DMS153 treated with DMSO at 0.1 percent for 48 hours (cell line): Measurements from ENCODE around the gene ASXL1.

Experiments used
- DNase-seq: peaks from one replicate; lab custom pipeline; 2025; ENCODE audit not compliant: unreplicated experiment; lab: John Stamatoyannopoulos, UW

The ASXL1 gene

DNA sequence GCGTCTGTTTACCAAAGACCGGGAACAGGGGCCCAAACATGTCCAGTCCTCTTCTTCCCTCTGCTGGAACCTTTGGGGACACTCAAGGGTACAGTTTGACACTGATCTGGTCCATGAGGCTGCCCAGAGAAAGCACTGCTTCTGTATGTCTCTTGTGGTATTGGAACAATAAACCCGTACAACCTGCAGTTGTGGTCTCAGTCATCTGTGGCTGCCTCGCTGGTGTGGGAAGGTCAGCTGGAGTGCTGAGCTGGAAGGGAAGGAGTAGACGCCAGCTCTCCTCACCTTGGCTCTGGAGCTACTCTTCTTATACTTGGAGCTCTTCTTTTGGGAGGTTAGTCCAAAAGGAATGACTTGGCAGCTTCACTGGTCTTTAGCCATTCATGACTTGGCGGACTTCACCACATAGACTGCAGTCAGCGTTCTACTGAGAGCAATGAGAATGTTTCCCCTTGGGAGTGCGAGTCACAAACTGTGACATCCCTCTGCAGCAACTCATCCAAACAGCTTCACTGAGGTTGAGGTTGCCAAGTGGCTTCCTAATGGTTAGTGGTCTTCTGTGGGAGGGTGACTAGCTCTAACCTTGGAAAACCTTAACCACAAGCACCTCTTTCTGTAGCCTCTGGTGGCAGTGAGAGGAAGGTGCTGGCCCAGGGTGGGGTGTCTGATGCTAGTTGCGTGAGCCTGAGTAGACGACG is 81.2 kb downstream of the ASXL1 start:
- DNase-seq = no peak

GRCh38 chr20:32440069-32440757 is 82.1 kb downstream of the ASXL1 start:
- no peak for DNase-seq

DNA sequence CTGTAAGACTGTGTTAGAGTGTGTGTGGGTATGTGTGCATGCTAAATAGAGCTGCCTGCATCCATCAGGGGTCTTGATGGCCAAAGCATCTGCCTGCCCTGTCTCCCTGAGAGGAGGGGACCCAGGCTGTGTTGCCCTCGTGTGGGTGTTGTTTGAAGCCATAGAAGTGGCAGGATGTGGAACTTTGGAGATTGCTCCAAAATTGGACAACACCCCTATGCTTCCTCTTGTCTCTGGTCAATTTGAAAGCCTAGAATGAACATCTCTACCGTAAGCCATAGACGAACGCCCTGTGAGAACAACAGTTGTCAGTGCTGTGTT is 82.6 kb downstream of the ASXL1 start:
- DNase-seq = no peak

DNA sequence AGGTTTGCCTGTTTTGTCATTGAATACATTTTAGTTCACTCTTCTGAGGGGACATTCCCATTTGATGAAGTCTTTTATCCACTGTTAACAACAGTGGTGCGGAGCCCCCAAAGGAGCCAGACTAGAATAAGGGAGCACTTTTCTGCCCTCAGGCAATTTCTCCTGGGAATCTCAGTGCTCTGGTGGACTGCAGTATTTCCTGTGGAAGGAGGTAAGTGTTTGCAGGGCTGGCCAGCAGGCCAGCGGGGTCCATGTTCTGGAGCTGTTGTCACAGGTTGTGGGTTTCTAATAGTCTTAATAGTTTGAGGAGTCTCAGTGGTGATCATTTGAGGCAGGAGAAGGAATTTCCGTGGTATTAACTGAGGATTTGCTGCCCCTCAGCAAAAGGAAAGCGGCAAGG is 83.5 kb downstream of the ASXL1 start:
- DNase-seq = no peak

- no peak for DNase-seq
Observed at GRCh38 chr20:32442630-32443373, 84.7 kb downstream of the ASXL1 start.

GRCh38 chr20:32443386-32443974 is 85.3 kb downstream of the ASXL1 start:
- DNase-seq = no peak

DNA sequence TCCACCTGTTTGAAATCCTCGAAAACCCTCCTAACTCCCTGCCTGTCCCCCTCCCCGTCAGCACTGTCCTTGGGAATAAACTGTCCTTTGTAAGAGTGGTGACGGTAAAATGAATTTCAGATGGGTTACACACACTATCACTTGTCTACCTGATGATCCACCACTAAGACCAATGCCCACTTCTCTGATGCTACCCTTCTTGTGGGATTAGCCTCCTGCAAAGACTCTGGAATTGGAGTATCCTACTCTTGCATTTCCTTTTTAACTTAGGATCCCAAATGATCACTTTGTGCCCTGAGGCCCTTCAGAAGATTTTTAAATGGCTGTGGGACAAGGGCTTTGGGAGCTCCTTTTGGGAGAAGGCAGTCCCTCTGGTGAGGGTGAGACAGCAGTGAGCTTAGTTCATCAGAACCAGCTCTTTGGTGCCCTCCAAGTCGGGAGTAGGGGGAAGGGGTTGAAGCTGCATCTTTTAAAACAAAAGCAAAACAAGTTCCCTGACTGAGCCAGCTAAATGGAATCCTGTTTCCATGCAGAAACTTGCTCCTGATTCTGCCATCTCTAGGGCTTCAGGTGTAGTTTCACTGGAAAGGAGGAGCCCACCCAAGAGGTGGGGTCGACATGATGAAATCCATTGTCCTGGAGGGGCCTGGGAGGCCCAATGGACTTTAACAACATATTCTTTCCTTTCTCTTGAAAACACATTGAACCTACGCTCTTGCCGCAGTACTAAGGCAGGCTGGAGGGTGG is 86.5 kb downstream of the ASXL1 start:
- no peak for DNase-seq

DNA sequence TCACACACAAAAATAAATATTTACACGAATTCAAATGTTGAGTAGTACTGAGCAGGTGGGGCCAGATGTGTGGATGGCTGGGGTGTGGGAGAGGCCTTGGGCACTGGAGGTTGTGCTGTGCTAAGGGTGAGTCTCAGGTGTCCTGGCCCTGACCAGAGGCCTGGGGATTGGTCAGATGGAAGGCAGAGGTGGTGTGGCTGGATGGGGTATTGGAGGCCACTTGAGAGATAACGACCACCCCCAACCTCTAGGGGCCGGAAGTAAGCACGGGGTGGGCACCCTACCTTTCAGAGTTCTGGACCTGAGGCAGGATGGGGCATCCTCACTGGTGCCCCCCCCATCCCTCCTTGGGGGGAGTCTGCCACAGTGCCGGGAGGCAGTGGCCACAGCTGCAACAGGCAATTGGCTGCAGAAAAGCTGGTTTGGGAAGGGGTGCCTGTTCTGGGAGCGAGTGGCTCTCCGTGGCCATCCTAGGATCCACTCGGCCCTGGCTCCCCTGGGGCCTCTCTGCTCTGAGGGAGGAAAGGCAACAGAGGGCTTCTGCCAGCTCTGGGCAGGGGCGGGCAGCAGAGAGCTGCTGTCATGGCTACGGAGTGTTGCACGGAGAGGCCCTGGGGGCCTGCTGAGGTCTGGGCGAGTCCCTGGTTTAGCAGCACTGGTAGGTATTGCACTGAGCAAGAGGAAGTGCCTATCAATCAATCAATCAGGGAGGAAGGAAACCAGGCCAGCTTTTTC is 87.6 kb downstream of the ASXL1 start:
- DNase-seq = no peak

- DNase-seq = no peak
Observed at GRCh38 chr20:32446301-32447100, 88.4 kb downstream of the ASXL1 start.

GRCh38 chr20:32447136-32448027 is 89.3 kb downstream of the ASXL1 start:
- no peak for DNase-seq

GRCh38 chr20:32448306-32449056 is 90.3 kb downstream of the ASXL1 start:
- DNase-seq = no peak

DNA sequence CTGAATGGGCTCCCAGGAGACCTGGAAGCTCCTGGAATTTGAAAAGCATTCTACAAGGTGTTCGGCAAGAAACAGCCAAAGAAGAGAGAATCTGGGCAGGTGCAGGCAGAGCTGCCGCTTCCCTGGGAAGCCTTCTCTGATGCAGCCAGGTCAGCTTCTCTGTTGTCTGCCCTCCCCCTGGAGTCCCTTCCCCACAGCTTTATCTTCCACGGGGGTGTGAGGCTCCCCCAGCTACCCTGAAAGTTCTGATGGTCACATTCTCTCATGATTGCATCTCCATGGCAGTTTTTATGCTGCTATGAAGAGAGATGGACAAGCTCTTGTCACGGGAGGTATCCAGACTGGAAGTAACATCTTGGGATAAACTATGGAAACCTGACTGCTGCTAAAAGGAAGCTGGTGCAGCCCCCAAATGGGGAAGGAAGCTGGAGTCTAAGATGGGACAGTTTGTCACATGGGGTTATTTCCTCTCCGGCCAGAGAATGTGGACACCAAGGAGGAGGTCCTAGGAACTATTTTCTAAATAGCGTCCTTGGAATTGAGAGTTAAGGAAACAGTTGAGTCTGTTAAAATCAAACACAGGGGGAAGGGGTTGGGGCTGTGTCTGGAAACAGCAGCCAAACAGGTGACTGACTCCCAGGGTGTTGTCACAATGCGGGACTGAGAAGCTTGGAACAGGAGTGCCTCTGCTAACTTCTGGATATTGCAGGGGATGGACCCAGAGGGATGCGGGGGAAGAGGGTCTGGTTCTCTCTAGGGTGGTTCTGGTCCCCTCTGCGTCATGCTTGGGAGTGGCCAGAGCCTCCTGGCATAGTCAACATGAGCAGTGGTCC is 91.1 kb downstream of the ASXL1 start:
- DNase-seq = no peak

GRCh38 chr20:32449890-32450401 is 91.8 kb downstream of the ASXL1 start:
- no peak for DNase-seq

GRCh38 chr20:32450484-32451061 is 92.4 kb downstream of the ASXL1 start:
- DNase-seq = no peak

GRCh38 chr20:32451340-32451681 is 93.2 kb downstream of the ASXL1 start:
- no peak for DNase-seq

GRCh38 chr20:32451682-32452461 is 93.7 kb downstream of the ASXL1 start:
- DNase-seq = no peak
